CD4-positive, alpha-beta T cell treated with Interferon gamma for 1 hour (primary cell): ENCODE measurements around the gene TRIM47.

ENCODE experiments used
- DNase-seq: peaks from one replicate; pipeline ENCODE4 v3.0.0-alpha.2; 2020

Gene TRIM47, protein sequence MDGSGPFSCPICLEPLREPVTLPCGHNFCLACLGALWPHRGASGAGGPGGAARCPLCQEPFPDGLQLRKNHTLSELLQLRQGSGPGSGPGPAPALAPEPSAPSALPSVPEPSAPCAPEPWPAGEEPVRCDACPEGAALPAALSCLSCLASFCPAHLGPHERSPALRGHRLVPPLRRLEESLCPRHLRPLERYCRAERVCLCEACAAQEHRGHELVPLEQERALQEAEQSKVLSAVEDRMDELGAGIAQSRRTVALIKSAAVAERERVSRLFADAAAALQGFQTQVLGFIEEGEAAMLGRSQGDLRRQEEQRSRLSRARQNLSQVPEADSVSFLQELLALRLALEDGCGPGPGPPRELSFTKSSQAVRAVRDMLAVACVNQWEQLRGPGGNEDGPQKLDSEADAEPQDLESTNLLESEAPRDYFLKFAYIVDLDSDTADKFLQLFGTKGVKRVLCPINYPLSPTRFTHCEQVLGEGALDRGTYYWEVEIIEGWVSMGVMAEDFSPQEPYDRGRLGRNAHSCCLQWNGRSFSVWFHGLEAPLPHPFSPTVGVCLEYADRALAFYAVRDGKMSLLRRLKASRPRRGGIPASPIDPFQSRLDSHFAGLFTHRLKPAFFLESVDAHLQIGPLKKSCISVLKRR

DNA sequence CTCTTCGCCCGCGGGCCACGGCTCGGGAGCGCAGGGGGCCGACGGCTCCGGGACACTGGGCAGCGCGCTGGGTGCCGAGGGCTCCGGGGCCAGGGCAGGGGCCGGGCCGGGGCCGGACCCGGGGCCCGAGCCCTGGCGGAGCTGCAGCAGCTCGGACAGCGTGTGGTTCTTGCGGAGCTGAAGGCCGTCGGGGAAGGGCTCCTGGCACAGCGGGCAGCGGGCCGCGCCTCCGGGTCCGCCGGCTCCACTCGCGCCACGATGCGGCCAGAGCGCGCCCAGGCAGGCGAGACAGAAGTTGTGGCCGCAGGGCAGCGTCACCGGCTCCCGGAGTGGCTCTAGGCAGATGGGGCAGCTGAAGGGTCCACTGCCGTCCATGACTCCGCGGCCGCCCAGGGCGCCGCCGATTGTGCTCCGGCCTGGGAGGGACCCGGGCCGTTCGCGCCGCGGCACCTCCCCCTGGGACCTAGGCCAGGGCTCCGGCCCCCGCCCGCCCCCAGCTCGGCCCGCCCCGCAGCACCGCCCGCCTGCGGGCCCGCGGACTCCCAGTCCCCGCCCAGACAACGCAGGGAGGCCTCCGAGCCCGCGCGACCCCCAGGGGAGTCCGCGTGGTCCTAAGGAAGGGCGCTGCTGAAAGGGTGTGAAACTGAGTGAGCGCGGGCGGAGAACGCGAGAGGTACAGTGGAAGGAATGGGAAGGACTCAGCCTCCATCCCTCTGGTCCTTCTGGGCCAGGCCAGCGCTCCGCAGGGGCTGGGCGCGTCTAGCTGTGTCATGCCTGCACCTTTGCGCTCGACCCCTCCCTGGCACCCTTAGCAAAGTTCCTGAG is at the start of gene TRIM47:
TSS of gene TRIM47 (minus strand) at position 408 of the 825 bp plus-strand sequence. CDS start at position 375, 33 bp downstream.
- no peak for DNase-seq

GRCh38 chr17:75927286-75927922 is 49.0 kb upstream of the TRIM47 start:
- peak; percentile 16 for DNase-seq

- DNase-seq, result no peak
Measured at GRCh38 chr17:75926456-75926855, 48.1 kb upstream of the TRIM47 start.

- no peak for DNase-seq
Measured at GRCh38 chr17:75925912-75926311, 47.5 kb upstream of the TRIM47 start.

DNA sequence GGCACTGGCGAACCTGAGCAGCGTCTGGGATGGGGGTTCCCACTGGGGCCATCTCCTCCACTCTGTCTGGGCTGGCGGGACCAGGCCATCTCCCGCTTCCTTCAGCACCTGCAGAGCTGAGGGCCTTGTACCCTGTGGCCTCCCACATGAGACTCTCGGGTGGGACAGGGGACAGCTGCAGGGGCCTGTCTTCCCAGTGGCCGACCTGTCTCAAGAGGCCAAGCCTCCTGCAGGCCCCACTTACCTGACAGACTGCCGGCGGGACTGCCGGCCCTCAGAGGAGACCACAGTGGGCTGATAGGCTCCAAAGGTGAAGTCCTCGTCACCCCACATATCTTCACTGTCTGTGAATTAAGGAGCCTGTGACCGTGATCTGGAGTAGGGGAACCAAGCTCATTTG is 46.7 kb upstream of the TRIM47 start:
- DNase-seq, result no peak

GRCh38 chr17:75922963-75923874 is 44.8 kb upstream of the TRIM47 start:
- DNase-seq, result no peak

- DNase-seq, result no peak
Measured at GRCh38 chr17:75922173-75922961, 44.0 kb upstream of the TRIM47 start.

GRCh38 chr17:75921596-75921995 is 43.2 kb upstream of the TRIM47 start:
- DNase-seq, result no peak

GRCh38 chr17:75920045-75920560 is 41.7 kb upstream of the TRIM47 start:
- no peak for DNase-seq

- no peak for DNase-seq
Measured at GRCh38 chr17:75919611-75920010, 41.2 kb upstream of the TRIM47 start.

GRCh38 chr17:75917917-75918445 is 39.6 kb upstream of the TRIM47 start:
- no peak for DNase-seq

- DNase-seq, result no peak
Measured at GRCh38 chr17:75917141-75917916, 38.9 kb upstream of the TRIM47 start.

GRCh38 chr17:75915268-75915667 is 36.9 kb upstream of the TRIM47 start:
- DNase-seq, result no peak

DNA sequence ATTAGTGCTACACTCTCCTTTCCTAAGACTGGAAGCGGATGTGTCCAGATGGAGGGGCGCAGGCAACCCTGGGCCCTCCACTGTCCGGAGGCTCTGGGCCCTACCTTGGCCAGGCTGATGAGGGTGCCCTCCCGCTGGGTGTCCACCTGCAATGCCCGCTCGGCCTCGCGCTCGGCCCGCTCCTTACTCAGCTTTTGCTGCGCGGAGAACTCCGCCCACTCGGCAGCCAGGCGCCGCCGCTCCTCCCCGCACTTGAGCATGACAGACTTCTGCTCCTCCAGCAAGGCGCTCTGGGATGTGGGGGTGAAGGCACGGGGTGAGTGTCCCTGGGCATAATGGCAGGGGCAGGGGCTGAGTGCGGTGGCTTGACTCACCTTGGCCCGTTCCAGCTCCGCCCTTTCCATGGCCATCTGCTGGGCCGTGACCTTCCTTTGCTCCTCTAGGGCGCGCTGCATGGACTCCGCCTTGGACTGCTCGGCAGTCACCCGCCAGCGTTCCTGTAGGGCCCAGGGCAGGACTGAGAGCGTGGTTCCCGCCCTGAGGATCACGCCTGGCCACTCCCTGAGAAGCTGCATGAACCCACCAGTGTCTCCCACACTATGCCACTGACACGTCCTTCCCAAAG is 36.4 kb upstream of the TRIM47 start:
- DNase-seq, result no peak

DNA sequence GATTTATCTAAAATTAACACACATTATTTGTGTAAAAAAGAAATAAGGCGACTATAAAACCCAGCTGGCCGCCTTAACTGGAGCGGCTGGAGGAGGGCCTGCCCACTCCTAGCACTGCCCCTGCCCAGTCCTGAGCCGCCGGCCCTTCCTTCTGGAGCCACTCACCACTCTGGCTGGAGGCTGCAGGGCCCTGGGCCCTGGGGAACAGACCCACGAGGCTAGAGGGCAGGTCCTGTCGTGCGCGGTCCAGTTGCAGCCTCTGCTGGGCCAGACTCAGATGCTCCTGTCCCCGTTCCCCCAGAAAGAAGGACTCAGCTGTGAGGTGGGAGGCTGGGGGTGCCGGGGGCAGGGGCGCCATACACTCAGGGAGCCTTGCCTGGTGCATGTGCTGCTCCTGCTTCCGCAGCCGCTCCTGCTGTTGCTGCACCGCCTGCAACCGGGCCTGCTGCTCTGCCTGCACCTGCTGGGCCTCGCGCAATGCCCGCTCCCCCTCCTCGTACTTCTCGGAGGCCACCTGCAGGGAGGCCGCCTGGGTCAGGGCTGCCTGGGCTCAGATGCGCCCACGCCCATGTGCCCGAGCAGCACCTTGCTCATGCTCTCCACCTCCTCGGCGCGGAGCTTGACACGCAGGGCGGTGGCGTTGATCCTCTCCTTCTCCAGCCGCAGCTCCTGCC is 35.3 kb upstream of the TRIM47 start:
- DNase-seq, result no peak

GRCh38 chr17:75910699-75911098 is 32.3 kb upstream of the TRIM47 start:
- no peak for DNase-seq

GRCh38 chr17:75909812-75910274 is 31.5 kb upstream of the TRIM47 start:
- no peak for DNase-seq

GRCh38 chr17:75909051-75909811 is 30.9 kb upstream of the TRIM47 start:
- DNase-seq, result no peak
